ENCODE data around the gene BRAT1. TPM values are rescaled to one million over a fixed set of nuclear protein-coding genes. Genes with fewer than 3 reads are reported as not detected.

The BRAT1 gene
- total and polyA plus RNA-seq, 2 experiments from 2014 or later, result 32.5 to 76.8 TPM

- H3K36me3 Mint-ChIP-seq (ENCODE audit: low read depth), result peaks cover 37% of the 10 kb centered on the region
- H4K20me1 ChIP-seq (replicated peaks; ENCODE audit: insufficient read depth), result 0 out of 2 replicates have a peak, but pooled peaks cover 3% of the 10 kb centered on the region
- no peaks in the 10 kb centered on the region for H3K36me3 ChIP-seq (ENCODE audit: insufficient read depth)
- H3K4me3 Mint-ChIP-seq, result no peak overlapping the region
- no peak overlapping the region for H3K4me2 ChIP-seq
- H3K9me2 ChIP-seq (ENCODE audit: insufficient read depth), result no peaks in the 10 kb centered on the region
- DNase-seq (ENCODE audit: low spot score) (no peak), ATAC-seq (no peak)
- no peaks in the 10 kb centered on the region for H3K79me2 ChIP-seq (replicated peaks; ENCODE audit: insufficient read depth)
- no peaks in the 10 kb centered on the region for H3K9me3 Mint-ChIP-seq
- no peaks in the 10 kb centered on the region for H3K4me1 Mint-ChIP-seq
- no peaks in the 10 kb centered on the region for H3K27me3 ChIP-seq (ENCODE audit: insufficient read depth)
- TF ChIP-seq ZNF462 (CRISPR knock-in tag; IDR thresholded peaks at IDR 0.05) (no peak), POLR2AphosphoS5 (IDR thresholded peaks at IDR 0.05; ENCODE audit: low read depth) (no peak), ETS1 (IDR thresholded peaks at IDR 0.05) (no peak), ZNF331 (CRISPR knock-in tag; IDR thresholded peaks at IDR 0.05; ENCODE audit: low read depth) (no peak), CREB1 (CRISPR knock-in tag; IDR thresholded peaks at IDR 0.05; ENCODE audit: low read depth) (no peak), EZH2 (IDR thresholded peaks at IDR 0.05; ENCODE audit: low read depth, unreplicated experiment) (no peak), NANOG (IDR thresholded peaks at IDR 0.05; ENCODE audit: borderline replicate concordance) (no peak), CTCF (conservative IDR thresholded peaks at IDR 0.05; ENCODE audit: low read depth in 2 of 2) (no peak), STAT1 (IDR thresholded peaks at IDR 0.05; ENCODE audit: unreplicated experiment) (no peak), JUNB (IDR thresholded peaks at IDR 0.05; ENCODE audit: unreplicated experiment) (no peak), REST (IDR thresholded peaks at IDR 0.05; ENCODE audit: unreplicated experiment) (no peak)
- H3K4me3 ChIP-seq, result no peak overlapping the region
- H3F3A ChIP-seq (replicated peaks; ENCODE audit: low read depth), result 0 out of 2 replicates have a peak, but pooled peaks cover 7% of the 10 kb centered on the region
- no peak overlapping the region for H2AFZ ChIP-seq
- no peaks in the 10 kb centered on the region for H3K4me1 ChIP-seq (ENCODE audit: insufficient read depth)
- H3K27me3 Mint-ChIP-seq (ENCODE audit: insufficient read depth, low read depth, poor library complexity), result peaks cover 2% of the 10 kb centered on the region
- no peak overlapping the region for H3K27ac Mint-ChIP-seq
- no peak overlapping the region for H3K27ac ChIP-seq (ENCODE audit: low read depth)
Observed at GRCh38 chr7:2542011-2542915, 13.1 kb downstream of the BRAT1 start.
